Lower leg skin (tissue), 3 donors: ENCODE data around the gene ZNF417.

Source experiments
- CTCF ChIP-seq, 3 donors: fragments of 450-650 bp; IDR thresholded peaks; one replicate each; pipeline ENCODE4 v1.5.1; 2016; ENCODE audit warnings: antibody characterized with exemption in 3 of 3, mild to moderate bottlenecking in 3 of 3, moderate library complexity in 2 of 3
- POLR2A ChIP-seq, 2 donors: fragments of 450-650 bp; IDR thresholded peaks; one replicate each; pipeline ENCODE4 v1.6.1; 2016 to 2017; ENCODE audit warnings: antibody characterized with exemption in 2 of 2, mild to moderate bottlenecking in 1 of 2, moderate library complexity in 1 of 2

GRCh38 chr19:57949702-57950101 is 33.3 kb upstream of the ZNF417 start:
- TF ChIP-seq POLR2A (IDR thresholded peaks at IDR 0.05) (no peak), CTCF (IDR thresholded peaks at IDR 0.05) (no peak)
